WI38 (cell line): Measurements from ENCODE around the gene ELP4.
"Not testable (repeated sequence)": the region's sequence is repeated elsewhere in the genome, so short reads cannot be mapped to it uniquely, and the experiment has no call there.

Experiments used
- H3K4me3 ChIP-seq: 2 replicates; pipeline ENCODE4 v1.5.1; 2011; ENCODE audit warnings: low read depth, mild to moderate bottlenecking, control low read depth, low read length
- TF ChIP-seq, protein P1 (sequence below): IDR thresholded peaks from 2 replicates; pipeline ENCODE4 v1.5.1; 2012; ENCODE audit warnings: low read depth, mild to moderate bottlenecking, control low read depth, low read length

ELP4 gene

DNA sequence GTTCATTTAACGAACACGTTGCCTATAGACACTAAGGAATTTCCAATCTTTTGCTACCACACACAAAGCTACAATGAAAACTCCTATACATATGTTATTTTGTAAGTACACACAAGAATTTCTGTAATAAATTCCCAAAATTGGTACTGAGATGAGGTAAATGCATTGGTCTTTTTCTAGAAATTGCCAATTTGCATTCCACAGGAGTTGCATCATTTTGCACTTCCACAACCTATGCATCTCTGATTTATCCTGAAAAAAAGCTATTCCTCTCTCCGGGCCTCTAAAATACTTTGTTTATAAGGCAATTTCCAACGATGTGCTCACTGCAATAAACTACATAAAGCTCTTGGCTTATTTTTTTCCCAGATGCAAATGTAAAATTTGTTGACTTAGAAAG, 25.1 kb upstream of the ELP4 start:
- TF ChIP-seq, protein P1, sequence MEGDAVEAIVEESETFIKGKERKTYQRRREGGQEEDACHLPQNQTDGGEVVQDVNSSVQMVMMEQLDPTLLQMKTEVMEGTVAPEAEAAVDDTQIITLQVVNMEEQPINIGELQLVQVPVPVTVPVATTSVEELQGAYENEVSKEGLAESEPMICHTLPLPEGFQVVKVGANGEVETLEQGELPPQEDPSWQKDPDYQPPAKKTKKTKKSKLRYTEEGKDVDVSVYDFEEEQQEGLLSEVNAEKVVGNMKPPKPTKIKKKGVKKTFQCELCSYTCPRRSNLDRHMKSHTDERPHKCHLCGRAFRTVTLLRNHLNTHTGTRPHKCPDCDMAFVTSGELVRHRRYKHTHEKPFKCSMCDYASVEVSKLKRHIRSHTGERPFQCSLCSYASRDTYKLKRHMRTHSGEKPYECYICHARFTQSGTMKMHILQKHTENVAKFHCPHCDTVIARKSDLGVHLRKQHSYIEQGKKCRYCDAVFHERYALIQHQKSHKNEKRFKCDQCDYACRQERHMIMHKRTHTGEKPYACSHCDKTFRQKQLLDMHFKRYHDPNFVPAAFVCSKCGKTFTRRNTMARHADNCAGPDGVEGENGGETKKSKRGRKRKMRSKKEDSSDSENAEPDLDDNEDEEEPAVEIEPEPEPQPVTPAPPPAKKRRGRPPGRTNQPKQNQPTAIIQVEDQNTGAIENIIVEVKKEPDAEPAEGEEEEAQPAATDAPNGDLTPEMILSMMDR: no peak
- H3K4me3 ChIP-seq: no peak overlapping the region

DNA sequence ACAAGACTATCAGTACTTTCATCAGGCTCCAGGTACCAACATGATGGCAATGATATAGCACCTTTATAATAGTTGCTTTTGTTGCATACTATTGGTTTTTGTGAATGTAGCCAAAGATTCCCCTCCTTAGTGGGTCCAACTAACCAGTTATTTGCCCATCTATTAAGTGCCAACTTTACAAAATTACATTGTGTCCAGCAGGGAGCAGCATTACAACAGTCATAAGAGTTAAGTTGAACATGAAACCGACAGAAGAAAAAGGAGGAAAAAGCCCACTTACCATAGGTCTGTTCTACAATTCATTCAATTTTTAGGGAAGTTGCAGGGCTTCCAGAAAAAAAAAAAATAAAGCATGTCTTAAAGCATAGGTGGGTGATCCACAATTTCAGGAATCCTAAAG, 21.7 kb upstream of the ELP4 start:
- TF ChIP-seq, protein P1: no peak; the same call in 1 of the 2 replicates

DNA sequence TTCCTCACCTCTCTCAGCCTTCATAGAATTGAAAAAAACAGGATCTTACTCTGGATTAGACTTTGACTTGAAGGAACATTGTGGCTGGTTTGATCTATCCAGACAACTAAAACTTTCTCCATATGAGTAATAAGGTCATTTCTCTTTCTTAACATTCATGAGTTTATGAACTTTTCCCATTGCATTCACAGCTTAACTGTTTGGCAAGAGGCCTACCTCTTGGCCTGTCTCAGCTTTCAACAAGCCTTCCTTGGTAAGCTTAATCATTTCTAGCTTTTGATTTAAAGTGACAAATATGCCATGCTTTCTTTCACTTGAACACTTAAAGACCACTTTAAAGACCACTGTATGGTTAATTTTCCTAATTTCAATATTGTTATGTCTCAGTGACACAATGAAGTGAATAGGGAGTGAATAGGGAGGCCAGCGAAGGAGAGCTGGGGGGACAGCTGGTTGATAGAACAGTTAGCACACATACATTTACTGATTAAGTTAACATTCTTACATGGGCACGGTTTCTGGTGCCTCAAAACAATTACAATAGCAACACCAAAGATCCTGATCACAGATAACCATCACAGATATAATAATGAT, 17.1 kb upstream of the ELP4 start:
- TF ChIP-seq, protein P1: no peak
- no peak overlapping the region for H3K4me3 ChIP-seq

More for the DNA sequence above, 21.7 kb upstream of the ELP4 start:
- H3K4me3 ChIP-seq: no peak overlapping the region

DNA sequence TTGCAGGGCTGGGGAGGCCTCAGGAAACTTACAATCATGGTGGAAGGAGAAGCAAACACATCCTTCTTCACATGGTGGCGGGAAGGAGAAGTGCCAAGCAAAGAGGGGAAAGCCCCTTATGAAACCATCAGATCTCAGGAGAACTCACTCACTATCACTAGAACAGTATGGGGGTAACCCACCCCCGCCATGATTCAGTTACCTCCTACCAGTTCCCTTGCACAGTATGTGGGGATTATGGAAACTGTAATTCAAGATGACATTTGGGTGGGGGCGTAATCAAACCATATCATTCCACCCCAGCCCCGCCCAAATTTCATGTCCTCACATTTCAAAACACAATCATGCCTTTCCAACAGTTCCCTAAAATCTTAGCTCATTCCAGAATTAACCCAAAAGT, 16.3 kb upstream of the ELP4 start:
- TF ChIP-seq, protein P1: no peak
- no peak overlapping the region for H3K4me3 ChIP-seq

DNA sequence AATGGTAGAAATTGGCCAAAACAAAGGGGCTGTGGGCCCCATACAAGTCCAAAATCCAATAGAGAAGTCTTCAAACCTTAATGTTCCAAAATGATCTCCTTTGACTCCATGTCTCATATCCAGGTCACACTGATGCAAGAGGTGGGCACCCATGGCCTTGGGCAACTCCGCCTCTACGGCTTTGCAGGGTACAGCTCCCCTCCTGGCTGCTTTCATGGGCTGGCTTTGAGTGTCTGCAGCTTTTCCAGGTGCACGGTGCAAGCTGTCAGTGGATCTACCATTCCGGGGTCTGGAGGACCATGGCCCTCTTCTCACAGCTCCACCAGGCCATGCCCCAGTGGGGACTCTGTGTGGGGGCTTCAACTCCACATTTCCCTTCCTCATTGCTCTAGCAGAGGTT, 15.8 kb upstream of the ELP4 start:
- H3K4me3 ChIP-seq: not testable (repeated sequence)

DNA sequence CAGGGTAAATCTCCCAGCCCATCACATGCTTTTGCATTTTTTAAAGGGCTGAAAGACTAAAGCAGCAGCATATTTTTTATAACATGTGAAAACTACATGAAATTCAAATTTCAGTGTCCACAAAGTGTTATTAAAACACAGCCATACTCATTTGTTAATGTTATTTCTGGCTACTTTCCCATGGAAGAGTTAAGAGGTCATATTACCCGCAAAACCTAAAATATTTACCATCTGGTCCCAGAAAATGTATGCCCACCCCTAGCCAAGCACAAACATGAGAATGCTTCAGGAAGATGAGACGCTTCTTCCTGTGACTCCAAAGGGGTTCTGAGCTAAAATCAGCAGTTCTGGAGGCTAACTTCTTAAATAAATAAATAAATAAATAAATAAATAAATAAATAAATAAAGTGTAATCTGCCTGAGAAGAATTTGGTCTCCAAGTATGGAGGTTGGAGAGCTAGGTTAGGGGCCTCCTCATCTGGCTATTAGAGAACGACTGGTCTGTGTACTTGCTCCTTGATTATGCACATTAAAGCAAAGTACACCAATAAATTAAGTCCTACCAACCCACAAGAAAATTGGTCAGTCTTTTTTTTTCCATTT, 9.9 kb upstream of the ELP4 start:
- TF ChIP-seq, protein P1: no peak
- H3K4me3 ChIP-seq: no peak overlapping the region

DNA sequence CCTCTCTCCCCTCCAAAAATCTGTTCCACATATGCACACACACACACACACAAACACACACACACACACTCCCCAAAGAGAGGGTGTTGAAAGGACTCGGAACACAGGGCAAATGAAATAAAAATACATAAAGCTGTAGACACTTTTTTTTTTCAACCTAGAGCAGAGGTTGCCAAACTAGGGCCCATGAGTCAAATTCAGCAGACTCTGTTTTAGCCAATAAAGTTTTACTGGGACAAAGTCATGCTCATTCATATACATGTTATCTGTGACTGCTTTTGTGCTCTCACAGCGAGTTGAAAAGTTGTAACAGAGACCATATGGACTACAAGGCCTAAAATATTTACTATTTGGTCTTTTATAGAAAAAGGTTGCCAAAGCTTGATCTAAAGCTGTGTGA, 9.0 kb upstream of the ELP4 start:
- TF ChIP-seq, protein P1: no peak
- H3K4me3 ChIP-seq: no peak overlapping the region

DNA sequence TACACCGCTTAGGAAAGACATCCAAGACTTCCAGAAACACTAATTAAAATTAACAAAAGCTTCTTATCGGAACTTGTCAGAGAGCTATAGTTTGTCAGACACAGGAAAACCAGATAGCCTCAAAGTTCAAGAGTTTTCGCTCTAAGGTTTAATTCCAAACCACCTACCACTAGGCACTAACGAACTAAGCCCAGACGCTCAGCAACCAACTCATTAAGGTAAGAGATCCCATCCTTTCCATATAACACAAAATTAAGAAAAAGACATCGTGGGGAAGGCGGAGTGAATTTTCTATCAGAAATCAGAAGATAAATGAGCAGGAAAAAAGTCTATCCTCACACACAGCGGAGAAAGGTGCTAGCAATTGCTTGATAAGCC, 527 bp upstream of the ELP4 start:
- TF ChIP-seq, protein P1: no peak
- peak overlapping the region; percentile 99 for H3K4me3 ChIP-seq
